Measurements from ENCODE around the gene MRTFA.
"Not testable (repeated sequence)": the region's sequence is repeated elsewhere in the genome, so short reads cannot be mapped to it uniquely, and the experiment has no call there.

MRTFA gene

GRCh38 chr22:40504285-40505249 lies 132.0 kb downstream of the MRTFA start:
- Histone ChIP-seq H3K4me3 (ENCODE audit: low read length) (no peak overlapping the region), H3K27me3 (ENCODE audit: control insufficient read depth, insufficient read depth, low read length) (no peaks in the 10 kb centered on the region), H3K9me3 (ENCODE audit: control insufficient read depth, low read length) (no peaks in the 10 kb centered on the region), H3K4me1 (ENCODE audit: control insufficient read depth, insufficient read depth, low read length) (peaks cover 18% of the 10 kb centered on the region), H3K9ac (ENCODE audit: low read length) (no peak overlapping the region), H3K36me3 (ENCODE audit: control insufficient read depth, insufficient read depth, low read length) (no peaks in the 10 kb centered on the region)

GRCh38 chr22:40502919-40503318 lies 133.6 kb downstream of the MRTFA start:
- no peaks in the 10 kb centered on the region for H3K27me3 ChIP-seq (ENCODE audit: control insufficient read depth, insufficient read depth, low read length)
- H3K9me3 ChIP-seq (ENCODE audit: control insufficient read depth, low read length), result no peaks in the 10 kb centered on the region
- H3K9ac ChIP-seq (ENCODE audit: low read length), result no peak overlapping the region
- peaks cover 20% of the 10 kb centered on the region for H3K4me1 ChIP-seq (ENCODE audit: control insufficient read depth, insufficient read depth, low read length)
- H3K36me3 ChIP-seq (ENCODE audit: control insufficient read depth, insufficient read depth, low read length), result no peaks in the 10 kb centered on the region
- H3K4me3 ChIP-seq (ENCODE audit: low read length), result no peak overlapping the region

- peaks cover 23% of the 10 kb centered on the region for H3K4me1 ChIP-seq (ENCODE audit: control insufficient read depth, insufficient read depth, low read length)
- not testable (repeated sequence) for H3K36me3 ChIP-seq (ENCODE audit: control insufficient read depth, insufficient read depth, low read length); H3K4me3 ChIP-seq (ENCODE audit: low read length); H3K27me3 ChIP-seq (ENCODE audit: control insufficient read depth, insufficient read depth, low read length); H3K9ac ChIP-seq (ENCODE audit: low read length); H3K9me3 ChIP-seq (ENCODE audit: control insufficient read depth, low read length)
These were observed 136.1 kb downstream of the MRTFA start for GRCh38 chr22:40500465-40500786.

- H3K27me3 ChIP-seq (ENCODE audit: control insufficient read depth, insufficient read depth, low read length), result no peaks in the 10 kb centered on the region
- H3K4me3 ChIP-seq (ENCODE audit: low read length), result no peak overlapping the region
- H3K9ac ChIP-seq (ENCODE audit: low read length), result no peak overlapping the region
- H3K4me1 ChIP-seq (ENCODE audit: control insufficient read depth, insufficient read depth, low read length), result peaks cover 23% of the 10 kb centered on the region
- no peaks in the 10 kb centered on the region for H3K9me3 ChIP-seq (ENCODE audit: control insufficient read depth, low read length)
- no peaks in the 10 kb centered on the region for H3K36me3 ChIP-seq (ENCODE audit: control insufficient read depth, insufficient read depth, low read length)
These were observed 137.3 kb downstream of the MRTFA start for GRCh38 chr22:40499209-40499623.

GRCh38 chr22:40498420-40499208 lies 137.9 kb downstream of the MRTFA start:
- Histone ChIP-seq H3K36me3 (ENCODE audit: control insufficient read depth, insufficient read depth, low read length) (no peaks in the 10 kb centered on the region), H3K4me3 (ENCODE audit: low read length) (no peak overlapping the region), H3K9ac (ENCODE audit: low read length) (no peak overlapping the region), H3K27me3 (ENCODE audit: control insufficient read depth, insufficient read depth, low read length) (no peaks in the 10 kb centered on the region), H3K4me1 (ENCODE audit: control insufficient read depth, insufficient read depth, low read length) (peaks cover 23% of the 10 kb centered on the region), H3K9me3 (ENCODE audit: control insufficient read depth, low read length) (no peaks in the 10 kb centered on the region)

- H3K9ac ChIP-seq (ENCODE audit: low read length), result no peak overlapping the region
- no peak overlapping the region for H3K4me3 ChIP-seq (ENCODE audit: low read length)
- H3K36me3 ChIP-seq (ENCODE audit: control insufficient read depth, insufficient read depth, low read length), result no peaks in the 10 kb centered on the region
- peaks cover 17% of the 10 kb centered on the region for H3K4me1 ChIP-seq (ENCODE audit: control insufficient read depth, insufficient read depth, low read length)
- H3K27me3 ChIP-seq (ENCODE audit: control insufficient read depth, insufficient read depth, low read length), result no peaks in the 10 kb centered on the region
- H3K9me3 ChIP-seq (ENCODE audit: control insufficient read depth, low read length), result no peaks in the 10 kb centered on the region
These were observed 143.1 kb downstream of the MRTFA start for GRCh38 chr22:40493441-40493840.

GRCh38 chr22:40491990-40492631 lies 144.4 kb downstream of the MRTFA start:
- Histone ChIP-seq H3K4me3 (ENCODE audit: low read length) (no peak overlapping the region), H3K9me3 (ENCODE audit: control insufficient read depth, low read length) (no peaks in the 10 kb centered on the region), H3K36me3 (ENCODE audit: control insufficient read depth, insufficient read depth, low read length) (no peaks in the 10 kb centered on the region), H3K9ac (ENCODE audit: low read length) (no peak overlapping the region), H3K4me1 (ENCODE audit: control insufficient read depth, insufficient read depth, low read length) (peaks cover 9% of the 10 kb centered on the region), H3K27me3 (ENCODE audit: control insufficient read depth, insufficient read depth, low read length) (no peaks in the 10 kb centered on the region)

- H3K36me3 ChIP-seq (ENCODE audit: control insufficient read depth, insufficient read depth, low read length), result no peaks in the 10 kb centered on the region
- H3K9ac ChIP-seq (ENCODE audit: low read length), result no peak overlapping the region
- H3K4me3 ChIP-seq (ENCODE audit: low read length), result no peak overlapping the region
- peaks cover 5% of the 10 kb centered on the region for H3K4me1 ChIP-seq (ENCODE audit: control insufficient read depth, insufficient read depth, low read length)
- no peaks in the 10 kb centered on the region for H3K27me3 ChIP-seq (ENCODE audit: control insufficient read depth, insufficient read depth, low read length)
- no peaks in the 10 kb centered on the region for H3K9me3 ChIP-seq (ENCODE audit: control insufficient read depth, low read length)
These were observed 148.8 kb downstream of the MRTFA start for GRCh38 chr22:40487663-40488249.

GRCh38 chr22:40486962-40487602 lies 149.4 kb downstream of the MRTFA start:
- H3K4me1 ChIP-seq (ENCODE audit: control insufficient read depth, insufficient read depth, low read length), result peaks cover 7% of the 10 kb centered on the region
- H3K9ac ChIP-seq (ENCODE audit: low read length), result no peak overlapping the region
- H3K27me3 ChIP-seq (ENCODE audit: control insufficient read depth, insufficient read depth, low read length), result no peaks in the 10 kb centered on the region
- H3K36me3 ChIP-seq (ENCODE audit: control insufficient read depth, insufficient read depth, low read length), result no peaks in the 10 kb centered on the region
- no peak overlapping the region for H3K4me3 ChIP-seq (ENCODE audit: low read length)
- no peaks in the 10 kb centered on the region for H3K9me3 ChIP-seq (ENCODE audit: control insufficient read depth, low read length)

- peaks cover 7% of the 10 kb centered on the region for H3K4me1 ChIP-seq (ENCODE audit: control insufficient read depth, insufficient read depth, low read length)
These were observed 150.5 kb downstream of the MRTFA start for GRCh38 chr22:40485813-40486667.

More at GRCh38 chr22:40485813-40486667, 150.5 kb downstream of the MRTFA start:
- no peaks in the 10 kb centered on the region for H3K9me3 ChIP-seq (ENCODE audit: control insufficient read depth, low read length)
- no peaks in the 10 kb centered on the region for H3K27me3 ChIP-seq (ENCODE audit: control insufficient read depth, insufficient read depth, low read length)
- H3K36me3 ChIP-seq (ENCODE audit: control insufficient read depth, insufficient read depth, low read length), result no peaks in the 10 kb centered on the region
- no peak overlapping the region for H3K4me3 ChIP-seq (ENCODE audit: low read length)
- H3K9ac ChIP-seq (ENCODE audit: low read length), result no peak overlapping the region

All from mucosa of stomach (tissue), 1 donor.